Hematopoietic multipotent progenitor cell treated with erythropoietin and hydrocortisone succinate and interleukin-3 and kit ligand, for 8 days (in vitro differentiated cells): ENCODE data around the gene SCGB2B2.
"Not testable (repeated sequence)": the region's sequence is repeated elsewhere in the genome, so short reads cannot be mapped to it uniquely, and the experiment has no call there.

ENCODE experiments used
- DNase-seq: peaks from one replicate; pipeline ENCODE4 v3.0.0-alpha.2; 2015

SCGB2B2 gene, protein sequence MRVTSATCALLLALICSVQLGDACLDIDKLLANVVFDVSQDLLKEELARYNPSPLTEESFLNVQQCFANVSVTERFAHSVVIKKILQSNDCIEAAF

DNA sequence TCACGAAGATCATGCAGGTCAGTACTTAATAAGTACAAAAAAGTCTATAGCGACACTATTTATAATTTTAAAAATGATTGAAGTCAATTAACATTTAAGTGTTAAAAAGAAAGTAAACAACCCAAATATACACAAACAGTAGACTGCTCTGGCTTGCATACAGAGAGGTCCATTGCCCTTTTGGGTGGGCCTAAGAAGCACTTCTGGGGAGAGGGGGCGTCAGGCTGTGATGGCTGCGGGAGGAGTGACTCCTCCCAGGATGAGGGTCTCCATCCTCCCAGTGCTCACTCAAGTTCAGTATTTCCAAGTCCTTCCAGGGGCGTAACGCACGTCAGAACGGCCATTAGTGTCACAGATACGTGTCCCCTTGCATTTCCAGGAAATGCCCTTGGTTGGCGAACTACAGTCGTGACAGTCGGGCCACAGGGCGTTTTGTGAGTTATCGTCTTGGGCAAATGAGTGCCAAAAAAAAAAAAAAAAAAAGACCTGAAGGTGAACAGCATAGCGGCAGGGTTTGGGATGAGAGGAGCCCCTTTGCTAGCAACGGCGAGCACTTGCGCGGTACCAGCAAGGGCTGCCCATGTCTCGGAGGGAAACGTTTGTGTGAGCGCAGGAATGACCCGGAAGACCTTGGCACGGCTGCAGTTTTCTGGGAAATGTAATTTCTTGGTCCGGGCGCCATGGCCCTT, at the start of gene SCGB2B2:
TSS of gene SCGB2B2 (minus strand) at position 463 of the 689 bp plus-strand sequence. CDS start 82,596 bp downstream, outside the sequence.
- peak; percentile 92 for DNase-seq

DNA sequence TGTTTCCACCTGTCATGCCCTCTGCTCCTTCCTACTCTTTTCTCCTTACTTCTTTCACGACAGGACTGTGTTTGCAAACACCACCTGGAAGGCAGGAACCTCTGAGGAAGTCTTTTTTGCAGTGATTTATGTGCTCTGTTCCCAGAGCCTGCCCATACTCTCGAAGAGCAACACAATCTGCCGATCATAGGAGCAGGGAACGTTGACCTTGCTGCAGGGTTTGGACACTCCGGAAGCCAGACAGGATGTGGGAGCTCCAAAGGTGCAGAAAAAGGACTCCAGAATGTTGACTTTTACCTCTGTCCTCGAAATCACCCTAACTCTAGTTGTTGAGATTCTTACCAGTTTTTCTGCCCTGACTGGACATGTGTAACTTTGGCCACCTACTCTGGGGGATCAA, 48.4 kb upstream of the SCGB2B2 start:
- DNase-seq, result no peak

DNA sequence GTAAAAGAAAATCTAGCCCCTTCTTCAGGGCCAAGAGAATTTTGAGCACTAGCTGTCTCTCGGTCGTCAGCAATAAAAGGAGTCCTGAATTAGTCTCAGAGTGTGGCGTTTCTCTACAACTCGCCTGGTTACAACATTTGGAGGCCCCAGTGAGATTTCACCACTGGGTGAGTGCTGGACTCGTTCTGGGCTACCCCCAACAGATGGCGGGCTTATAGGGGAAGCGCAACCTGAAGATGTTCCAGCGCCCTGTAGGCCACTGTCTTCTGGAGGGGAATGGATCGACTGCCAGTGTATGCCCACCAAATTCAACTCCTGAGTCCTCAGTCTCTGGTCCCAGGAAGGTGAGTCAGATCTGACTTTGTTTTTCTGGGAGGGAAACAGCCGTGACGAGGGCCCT, 45.4 kb upstream of the SCGB2B2 start:
- no peak for DNase-seq

DNA sequence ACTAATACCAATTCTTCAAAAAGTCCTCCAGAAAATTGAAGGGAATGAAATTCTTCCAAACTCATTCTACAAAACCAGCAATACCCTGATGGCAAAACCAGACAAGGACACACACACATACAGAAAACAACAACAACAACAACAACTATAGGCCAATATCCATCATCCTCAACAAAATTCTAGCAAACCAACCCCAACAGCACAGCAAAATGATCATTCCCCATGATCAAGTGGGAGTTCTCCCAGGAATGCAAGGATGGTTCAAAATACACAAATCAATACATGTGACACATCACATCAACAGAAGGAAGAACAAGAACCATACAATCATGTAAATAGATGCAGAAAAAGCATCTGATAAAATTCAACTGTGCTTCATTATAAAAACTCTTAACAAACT, 38.4 kb upstream of the SCGB2B2 start:
- DNase-seq, result no peak

DNA sequence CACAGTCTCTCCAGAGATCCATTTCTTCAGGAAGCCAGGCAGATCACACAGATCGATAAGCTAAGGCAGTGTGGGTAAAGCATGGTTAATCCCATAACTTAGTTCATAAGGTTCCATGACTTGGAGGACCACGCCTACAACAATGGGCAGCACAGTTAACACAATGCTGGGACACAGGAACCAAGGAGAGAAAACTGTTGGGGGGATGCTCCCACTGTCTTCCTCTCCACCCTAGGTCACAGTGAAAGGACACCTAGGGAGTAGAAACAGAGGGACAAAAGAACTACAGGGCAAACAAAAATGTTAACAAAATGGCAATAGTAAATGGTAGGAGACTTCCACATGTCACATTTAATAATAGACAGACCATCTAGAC, 36.3 kb upstream of the SCGB2B2 start:
- peak; percentile 4 for DNase-seq

DNA sequence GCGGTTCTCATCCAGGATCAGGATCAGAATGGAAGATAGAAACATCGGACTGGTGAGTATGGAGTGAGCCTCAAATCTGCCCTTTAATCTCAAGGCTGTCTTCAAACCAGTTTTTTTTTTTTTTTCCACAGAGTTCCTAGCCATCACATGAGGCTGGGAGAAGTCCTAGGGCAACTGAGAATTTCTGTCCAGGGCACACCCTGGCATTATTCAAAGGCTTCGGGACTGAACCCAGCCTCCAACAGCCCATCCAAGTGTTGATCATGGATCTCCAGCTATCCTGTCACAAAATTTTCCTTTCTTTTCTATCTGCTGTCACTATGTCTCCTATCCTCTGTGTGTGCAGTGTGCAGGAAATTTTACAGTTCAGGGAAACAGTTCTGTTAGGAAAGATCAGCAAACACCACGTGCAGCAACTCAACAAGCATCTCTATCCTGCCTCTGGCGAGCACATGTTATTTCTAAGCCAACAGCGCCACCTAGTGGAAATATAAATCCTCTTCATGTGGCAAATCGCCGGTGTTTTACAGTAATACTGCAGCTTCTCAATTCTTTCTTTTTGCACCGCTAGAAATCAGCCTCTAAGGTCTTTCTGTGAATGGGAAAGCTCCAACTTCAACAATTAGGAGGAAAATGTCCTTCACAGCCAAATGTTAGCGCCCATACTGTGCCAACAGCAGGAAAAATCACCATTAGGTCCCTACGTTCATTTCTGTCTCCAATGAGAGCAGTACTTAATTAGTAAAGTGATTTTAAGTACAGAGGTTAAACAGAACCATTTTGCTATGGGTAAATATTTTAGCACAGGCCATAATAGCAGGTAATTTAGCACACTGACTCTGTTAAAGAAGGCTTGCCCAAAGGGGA, 35.7 kb upstream of the SCGB2B2 start:
- peak; percentile 82 for DNase-seq

DNA sequence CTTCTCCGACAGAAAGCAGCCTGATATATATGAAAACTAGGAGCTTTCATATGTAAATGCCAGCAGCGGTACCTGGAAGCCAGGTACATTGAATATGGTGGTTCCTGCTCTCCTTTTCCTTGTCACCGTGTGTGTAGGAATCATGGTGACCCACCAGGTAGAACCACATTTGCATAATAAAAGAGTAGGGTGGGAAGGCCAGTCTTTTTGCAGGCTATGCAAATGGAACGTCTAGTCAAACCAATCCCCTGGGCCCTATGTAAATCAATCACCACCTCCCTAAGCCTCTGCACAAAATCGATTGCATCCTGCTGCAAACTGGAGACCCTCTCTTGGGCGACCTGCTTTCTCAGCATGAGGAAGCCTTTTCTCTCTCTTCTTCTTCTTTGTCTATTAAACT, 34.9 kb upstream of the SCGB2B2 start:
- no peak for DNase-seq

DNA sequence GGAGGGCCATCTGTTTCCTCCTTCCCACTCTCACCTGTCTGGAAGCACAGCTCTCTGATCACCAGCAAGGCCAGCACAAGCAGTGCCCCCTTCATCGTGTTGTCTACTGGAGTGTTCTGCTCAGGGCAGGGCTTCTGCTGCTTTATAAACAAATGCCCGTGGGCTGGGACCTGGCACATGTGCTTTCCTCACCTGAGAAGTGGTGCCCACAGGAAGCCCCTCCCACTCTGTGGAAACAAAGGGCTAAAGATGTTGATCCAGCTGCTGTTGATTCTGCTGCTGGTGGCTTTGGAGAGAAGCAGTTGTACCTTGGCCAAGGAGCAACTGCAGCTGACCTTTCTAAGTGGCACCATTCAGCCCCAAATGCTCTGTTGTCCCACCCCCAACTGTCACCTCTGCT, 30.7 kb upstream of the SCGB2B2 start:
- no peak for DNase-seq

DNA sequence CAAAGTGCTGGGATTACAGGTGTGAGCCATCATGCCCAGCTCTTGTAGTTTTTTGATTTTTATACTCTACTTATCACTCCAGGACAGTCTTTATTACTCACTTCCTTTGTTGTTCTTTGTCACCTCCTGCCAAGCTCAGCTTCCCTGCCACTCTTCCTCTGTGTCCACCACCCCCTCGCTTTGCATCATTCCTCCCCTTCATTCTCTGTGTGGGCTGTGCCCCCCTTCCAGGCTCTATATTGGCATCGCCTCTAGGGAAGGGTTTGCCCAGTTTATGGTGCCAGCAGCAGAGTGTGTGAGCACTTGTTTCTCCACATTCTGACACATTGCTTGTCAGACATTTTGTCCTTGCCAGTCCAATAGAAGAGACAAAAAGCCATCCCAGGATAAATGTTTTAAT, 15.6 kb upstream of the SCGB2B2 start:
- DNase-seq, result no peak

DNA sequence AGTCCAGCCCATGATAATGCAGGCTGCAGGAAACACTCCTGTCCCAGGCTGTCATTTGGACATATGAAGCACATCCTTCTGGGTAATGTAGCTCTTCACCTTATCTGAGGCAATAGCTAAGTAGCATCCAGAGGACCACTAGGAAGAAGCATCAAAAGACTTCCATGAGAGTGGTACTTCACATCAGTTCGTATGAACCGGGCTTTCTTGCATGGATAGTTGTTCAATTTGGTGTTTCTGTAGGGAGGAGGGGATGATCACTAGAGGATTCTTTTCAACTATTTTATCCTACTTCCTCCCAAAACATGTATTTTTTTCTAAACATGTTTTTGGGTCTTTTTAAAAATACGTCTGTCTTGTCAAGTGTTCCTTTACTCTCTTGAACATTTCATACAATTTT, 13.4 kb upstream of the SCGB2B2 start:
- DNase-seq, result no peak

DNA sequence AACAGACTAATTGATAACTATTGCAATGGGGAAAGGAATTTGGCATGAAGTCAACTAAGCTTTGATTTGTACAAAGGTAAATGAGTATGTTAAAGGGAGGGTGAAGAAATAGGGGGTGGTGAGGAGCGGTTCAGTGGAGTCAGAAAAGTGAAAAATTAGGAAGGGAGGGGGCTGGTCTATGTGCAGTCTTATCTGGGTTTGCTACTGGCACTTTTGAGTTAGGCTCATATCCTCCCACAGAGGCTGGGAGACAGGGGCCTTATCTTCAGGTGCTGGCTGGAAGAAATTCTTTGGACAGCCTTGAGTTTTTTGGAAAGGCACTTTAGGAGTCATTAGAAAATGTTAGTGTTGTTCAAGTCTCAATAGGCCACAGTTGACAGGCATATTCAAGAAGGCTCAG, 11.6 kb upstream of the SCGB2B2 start:
- DNase-seq, result no peak

DNA sequence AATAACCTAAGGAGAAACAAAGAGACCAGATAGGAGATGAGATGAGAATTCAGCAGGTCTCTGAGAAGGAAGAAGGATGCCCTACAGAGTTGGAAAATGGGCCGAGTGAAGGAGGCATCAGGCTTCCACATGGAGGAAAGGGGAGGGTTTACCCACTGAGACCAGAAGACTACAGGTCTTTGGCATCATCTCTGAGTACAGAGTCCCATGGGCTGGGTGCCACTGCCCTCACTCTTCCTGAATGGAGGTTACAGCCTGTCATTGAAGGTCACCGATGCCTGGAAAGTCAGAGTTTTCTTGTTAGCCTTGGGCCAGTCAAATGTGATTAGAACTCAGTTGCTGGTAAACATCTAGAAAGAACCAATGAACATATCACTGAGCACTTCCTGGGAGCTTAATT, 10.4 kb upstream of the SCGB2B2 start:
- no peak for DNase-seq

DNA sequence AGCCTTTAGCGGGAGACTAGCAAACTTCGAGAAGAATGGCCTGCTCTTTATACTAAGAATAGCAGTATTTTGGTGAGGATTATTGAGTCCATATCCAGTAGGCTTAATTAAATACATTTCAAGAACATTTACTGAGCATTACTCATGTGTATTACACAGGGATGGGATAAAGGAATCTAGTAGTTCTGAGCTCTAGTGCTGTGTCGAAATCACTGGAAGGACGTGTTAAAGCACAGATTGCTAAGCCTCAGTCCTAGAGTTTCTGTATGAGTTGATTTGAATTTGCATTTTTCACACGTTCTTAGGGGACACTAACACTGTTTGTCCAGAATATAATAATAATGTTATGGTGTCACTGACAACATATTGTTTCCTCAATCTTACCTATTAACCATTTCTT, 9.5 kb upstream of the SCGB2B2 start:
- DNase-seq, result no peak

DNA sequence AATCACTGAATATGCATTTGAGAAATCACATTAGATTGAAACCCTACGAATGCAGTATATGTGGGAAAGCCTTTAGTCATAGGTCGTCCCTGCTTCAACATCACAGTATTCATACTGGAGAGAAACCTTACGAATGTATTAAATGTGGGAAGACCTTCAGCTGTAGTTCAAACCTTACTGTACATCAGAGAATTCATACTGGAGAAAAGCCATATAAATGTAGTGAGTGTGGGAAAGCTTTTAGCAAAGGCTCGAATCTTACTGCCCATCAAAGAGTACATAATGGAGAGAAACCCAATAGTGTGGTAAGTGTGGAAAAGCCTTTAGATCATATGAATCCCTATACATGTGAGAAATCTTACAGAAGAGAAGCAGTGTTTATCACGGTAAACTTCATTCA, 8.3 kb upstream of the SCGB2B2 start:
- not testable (repeated sequence) for DNase-seq

DNA sequence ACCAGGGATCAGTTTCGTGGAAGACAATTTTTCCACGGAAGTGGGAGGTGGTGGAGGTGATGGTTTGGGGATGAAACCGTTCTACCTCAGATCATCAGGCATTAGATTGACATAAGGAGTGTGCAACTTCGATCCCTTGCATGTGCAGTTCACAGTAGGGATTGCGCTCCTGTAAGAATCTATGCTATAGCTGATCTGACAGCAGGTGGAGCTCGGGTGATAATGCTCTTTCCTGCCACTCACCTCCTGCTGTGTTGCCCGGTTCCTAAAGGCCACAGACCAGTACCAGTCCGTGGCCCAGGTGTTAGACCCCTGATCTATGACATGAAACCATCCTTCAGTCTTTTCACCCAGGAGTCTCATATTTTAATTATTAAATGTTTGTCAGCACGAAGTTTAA, 4.5 kb upstream of the SCGB2B2 start:
- no peak for DNase-seq

DNA sequence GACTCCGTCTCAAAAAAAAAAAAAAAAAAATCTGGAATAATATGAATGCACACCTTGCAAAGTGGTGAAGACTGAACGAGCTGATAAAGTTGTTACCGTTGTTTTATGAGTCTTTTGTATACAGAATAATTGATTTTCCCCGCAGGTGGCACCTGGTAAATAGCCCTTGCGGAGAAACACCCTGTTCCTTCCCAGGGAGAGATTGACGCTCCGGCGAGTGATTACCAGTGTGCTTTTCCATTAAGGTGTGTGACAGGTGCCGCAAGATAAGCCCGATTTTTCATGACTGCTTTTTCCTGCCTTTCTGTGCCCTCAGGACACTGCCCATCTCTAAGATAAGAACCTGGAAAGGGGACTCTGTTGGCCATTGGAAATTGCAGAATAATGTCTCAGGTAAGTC, 1.5 kb upstream of the SCGB2B2 start:
- no peak for DNase-seq

DNA sequence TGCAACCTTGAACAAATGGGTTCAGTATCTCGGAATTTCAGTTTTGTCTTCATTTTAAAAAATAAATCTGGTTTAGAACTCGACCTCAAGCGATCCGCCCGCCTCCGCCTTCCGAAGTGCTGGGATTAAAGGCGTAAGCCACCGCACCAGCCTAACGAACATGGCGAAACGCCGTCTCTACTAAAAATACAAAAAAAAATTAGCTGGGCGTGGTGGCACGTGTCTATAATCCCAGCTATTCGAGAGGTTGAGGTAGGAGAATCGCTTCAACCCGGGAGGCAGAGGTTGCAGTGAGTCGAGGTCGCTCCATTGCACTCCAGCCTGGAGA, 1.1 kb upstream of the SCGB2B2 start:
- DNase-seq, result no peak

DNA sequence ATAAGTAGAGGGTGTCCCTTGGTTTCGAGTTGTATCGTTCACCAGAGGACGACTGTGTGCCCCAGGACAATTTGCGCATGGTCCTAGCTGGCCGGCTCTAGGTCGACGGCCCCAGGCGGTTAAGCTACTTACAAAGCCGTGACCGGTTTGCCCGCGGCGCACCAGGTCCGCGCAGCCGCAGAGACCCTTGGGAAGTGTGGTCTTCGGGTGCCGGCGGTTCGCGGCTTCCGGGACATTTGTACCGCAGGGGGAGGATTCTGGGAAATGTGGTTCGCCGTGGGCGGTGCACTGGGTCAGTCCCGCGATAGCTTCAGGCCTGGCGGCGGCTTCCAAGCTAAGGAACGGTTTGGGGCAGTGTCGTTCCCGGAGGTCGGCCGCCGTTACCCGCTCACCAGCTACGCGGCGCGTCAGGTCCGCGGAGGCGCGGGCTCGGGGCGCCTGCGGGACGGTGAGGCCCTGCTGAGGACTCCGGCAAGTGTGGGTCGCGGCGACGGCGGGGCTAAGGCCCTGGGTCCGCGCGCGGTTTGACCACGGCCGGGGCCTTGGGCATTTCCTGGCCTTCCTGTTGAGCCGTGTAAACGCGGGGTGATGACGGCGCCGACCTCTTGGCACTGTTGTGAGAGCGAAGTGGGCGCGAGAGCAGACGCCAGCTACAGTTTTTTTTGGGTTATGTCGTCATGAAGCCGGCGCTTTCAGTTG, 576 bp upstream of the SCGB2B2 start, which contains the start of gene ZNF302:
TSS of gene ZNF302 (plus strand) at position 293 of the 699 bp plus-strand sequence. CDS start 1,127 bp downstream, outside the sequence.
- peak; percentile 96 for DNase-seq

DNA sequence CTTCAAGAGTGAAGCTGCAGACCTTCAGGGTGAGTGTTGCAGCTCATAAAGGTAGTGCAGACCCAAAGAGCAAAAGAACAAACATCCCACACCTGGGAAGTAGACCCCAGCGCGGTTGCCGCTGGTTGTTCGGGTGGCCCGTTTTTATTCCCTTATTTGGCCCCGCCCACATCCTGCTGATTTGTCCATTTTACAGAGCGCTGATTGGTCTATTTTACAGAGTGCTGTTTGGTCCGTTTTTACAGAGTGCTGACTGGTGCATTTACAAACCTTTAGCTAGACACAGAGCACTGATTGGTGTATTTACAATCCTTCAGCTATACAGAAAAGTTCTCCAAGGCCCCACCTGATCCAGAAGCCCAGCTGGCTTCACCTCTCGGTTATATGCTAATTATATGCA, 1.0 kb downstream of the SCGB2B2 start:
- no peak for DNase-seq

DNA sequence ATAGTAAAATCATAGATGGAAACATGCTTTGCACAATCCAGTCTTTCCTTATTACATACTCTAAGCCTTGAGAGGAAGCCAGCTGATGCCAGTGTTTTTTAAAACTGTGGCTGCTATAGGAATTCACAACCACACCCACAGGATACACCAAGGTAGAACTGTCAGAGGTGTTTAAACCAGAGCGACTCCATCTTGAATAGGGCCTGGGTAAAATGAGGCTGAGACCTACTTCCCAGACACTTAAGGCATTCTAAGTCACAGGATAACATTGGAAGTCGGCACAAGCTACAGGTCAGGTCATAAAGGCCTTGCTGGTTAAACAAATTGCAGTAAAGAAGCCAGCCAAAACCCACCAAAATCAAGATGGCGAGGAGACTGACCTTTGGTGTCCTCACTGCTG, 1.7 kb downstream of the SCGB2B2 start:
- no peak for DNase-seq

DNA sequence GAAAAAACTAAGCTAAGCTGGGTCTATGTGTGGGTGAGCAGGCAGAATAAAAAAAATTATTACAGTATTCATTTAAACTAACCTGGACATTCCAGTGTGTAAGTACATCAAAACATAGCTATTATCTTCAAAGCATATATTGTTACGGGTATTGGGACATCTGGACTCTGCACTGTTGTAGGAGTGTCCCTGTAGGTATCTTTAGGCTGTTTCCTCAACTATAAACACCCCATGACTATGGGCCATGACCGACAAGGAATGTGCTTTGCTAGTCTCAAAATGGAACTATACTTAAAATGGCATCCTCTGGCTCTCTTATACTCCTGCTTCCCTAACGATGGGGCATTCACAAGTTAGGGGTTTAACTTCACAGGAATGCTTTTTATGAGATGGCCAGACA, 3.4 kb downstream of the SCGB2B2 start:
- DNase-seq, result no peak

DNA sequence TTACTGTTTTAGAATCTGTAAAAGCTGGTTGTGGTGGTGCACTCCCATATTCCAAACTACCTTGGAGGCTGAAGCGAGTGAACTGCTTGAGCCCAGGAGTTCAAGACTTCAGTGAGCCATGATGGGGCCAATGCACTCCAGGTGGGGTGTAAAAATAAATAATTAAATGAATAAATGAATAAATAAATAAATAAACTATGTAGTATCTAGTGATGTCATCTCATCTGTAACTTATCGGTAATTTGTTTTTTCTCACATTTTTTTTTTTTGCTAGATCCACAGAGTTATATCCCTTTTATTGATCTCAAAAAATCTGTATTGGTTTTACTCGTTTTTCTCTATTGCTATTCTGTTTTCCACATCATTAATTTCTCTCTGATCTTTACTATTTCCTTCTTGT, 5.0 kb downstream of the SCGB2B2 start:
- no peak for DNase-seq

DNA sequence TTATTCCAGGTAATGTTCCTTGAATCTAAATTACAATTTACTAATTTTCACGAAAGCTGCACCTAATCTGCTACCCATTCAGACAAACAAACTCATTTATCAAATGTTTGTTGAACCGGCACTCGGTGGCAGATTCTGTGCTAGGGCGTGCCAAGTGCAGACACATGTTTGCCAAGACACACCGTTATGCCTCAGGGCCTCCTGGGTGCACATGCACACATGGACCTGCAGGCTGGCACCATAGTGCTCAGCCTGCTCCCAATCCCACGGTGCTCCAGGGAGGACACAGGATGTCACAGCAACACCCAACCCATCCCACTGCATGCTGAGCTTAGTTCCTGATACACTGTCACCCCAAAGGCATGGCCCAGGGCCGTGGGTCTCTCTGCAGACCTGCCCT, 7.7 kb downstream of the SCGB2B2 start:
- DNase-seq, result no peak

DNA sequence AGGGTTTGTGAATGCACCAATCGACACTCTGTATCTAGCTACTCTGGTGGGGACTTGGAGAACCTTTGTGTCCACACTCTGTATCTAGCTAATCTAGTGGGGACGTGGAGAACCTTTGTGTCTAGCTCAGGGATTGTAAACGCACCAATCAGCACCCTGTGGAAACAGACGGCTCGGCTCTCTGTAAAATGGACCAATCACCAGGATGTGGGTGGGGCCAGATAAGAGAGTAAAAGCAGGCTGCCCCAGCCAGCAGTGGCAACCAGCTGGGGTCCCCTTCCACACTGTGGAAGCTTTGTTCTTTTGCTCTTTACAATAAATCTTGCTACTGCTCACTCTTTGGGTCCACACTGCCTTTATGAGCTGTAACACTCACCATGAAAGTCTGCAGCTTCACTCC, 8.3 kb downstream of the SCGB2B2 start:
- DNase-seq, result not testable (repeated sequence)
